PFSK-1 (cell line): Measurements from ENCODE around the gene HTT.

Source experiments
- FOXP2 ChIP-seq: optimal IDR thresholded peaks from 2 replicates; pipeline ENCODE3; 2011; ENCODE audit warnings: borderline replicate concordance, control low read depth, inconsistent platforms; ENCODE audit not compliant: insufficient read depth; ENCODE audit errors: extremely low read length, extremely low read depth
- POLR2AphosphoS5 ChIP-seq: IDR thresholded peaks from 2 replicates; pipeline ENCODE4 v1.6.1; 2012; ENCODE audit warnings: low read depth, mild to moderate bottlenecking, control low read depth, low read length, moderate library complexity
- SIN3A ChIP-seq: IDR thresholded peaks from 2 replicates; pipeline ENCODE4 v1.6.1; 2012; ENCODE audit warnings: mild to moderate bottlenecking, low read length, moderate library complexity, borderline replicate concordance; ENCODE audit not compliant: insufficient read depth
- TAF1 ChIP-seq: IDR thresholded peaks from 2 replicates; pipeline ENCODE4 v1.6.1; 2012; ENCODE audit warnings: low read length, control low read depth, borderline replicate concordance; ENCODE audit not compliant: insufficient read depth
- TF ChIP-seq, protein P1 (sequence below), 2 experiments: IDR thresholded peaks; 2 replicates each; pipeline versions ENCODE4 v1.6.1 to v1.8.0; 2011 to 2012; ENCODE audit warnings: low read depth in 2 of 2, low read length in 2 of 2, control low read depth in 1 of 2, inconsistent platforms in 1 of 2, mild to moderate bottlenecking in 1 of 2, moderate library complexity in 1 of 2; ENCODE audit not compliant: insufficient read depth in 1 of 2

HTT gene

GRCh38 chr4:3130201-3130600 is 55.7 kb downstream of the HTT start:
- no peak for TF ChIP-seq TAF1
- no peak for TF ChIP-seq POLR2AphosphoS5
- TF ChIP-seq, protein P1, sequence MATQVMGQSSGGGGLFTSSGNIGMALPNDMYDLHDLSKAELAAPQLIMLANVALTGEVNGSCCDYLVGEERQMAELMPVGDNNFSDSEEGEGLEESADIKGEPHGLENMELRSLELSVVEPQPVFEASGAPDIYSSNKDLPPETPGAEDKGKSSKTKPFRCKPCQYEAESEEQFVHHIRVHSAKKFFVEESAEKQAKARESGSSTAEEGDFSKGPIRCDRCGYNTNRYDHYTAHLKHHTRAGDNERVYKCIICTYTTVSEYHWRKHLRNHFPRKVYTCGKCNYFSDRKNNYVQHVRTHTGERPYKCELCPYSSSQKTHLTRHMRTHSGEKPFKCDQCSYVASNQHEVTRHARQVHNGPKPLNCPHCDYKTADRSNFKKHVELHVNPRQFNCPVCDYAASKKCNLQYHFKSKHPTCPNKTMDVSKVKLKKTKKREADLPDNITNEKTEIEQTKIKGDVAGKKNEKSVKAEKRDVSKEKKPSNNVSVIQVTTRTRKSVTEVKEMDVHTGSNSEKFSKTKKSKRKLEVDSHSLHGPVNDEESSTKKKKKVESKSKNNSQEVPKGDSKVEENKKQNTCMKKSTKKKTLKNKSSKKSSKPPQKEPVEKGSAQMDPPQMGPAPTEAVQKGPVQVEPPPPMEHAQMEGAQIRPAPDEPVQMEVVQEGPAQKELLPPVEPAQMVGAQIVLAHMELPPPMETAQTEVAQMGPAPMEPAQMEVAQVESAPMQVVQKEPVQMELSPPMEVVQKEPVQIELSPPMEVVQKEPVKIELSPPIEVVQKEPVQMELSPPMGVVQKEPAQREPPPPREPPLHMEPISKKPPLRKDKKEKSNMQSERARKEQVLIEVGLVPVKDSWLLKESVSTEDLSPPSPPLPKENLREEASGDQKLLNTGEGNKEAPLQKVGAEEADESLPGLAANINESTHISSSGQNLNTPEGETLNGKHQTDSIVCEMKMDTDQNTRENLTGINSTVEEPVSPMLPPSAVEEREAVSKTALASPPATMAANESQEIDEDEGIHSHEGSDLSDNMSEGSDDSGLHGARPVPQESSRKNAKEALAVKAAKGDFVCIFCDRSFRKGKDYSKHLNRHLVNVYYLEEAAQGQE (IDR thresholded peaks at IDR 0.05; ENCODE audit: insufficient read depth in 1 of 2, low read depth in 2 of 2, low read length in 2 of 2), result no peak
- TF ChIP-seq SIN3A, result no peak
- TF ChIP-seq FOXP2, result no peak

DNA sequence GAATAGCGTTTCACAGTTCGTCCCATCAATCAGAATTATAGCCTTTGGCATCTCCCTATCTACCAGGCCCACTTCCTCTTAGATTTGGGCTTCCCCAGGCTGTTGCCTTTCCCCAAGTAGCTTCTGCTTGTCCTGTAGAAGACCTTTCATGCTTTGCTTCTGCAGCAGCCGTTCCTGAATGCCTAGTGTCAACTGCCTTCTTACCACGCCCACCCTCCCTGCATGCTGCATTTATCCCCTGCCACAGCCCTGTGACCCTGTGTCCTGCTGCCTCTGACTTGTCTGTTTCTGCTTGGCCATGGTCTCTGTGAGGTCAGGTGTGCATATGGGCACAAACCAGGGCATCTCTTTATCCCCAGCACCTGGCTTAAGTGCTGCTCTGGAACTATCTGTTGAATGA is 56.3 kb downstream of the HTT start:
- TF ChIP-seq POLR2AphosphoS5 (no peak), TAF1 (no peak), SIN3A (no peak), FOXP2 (no peak)
- TF ChIP-seq, protein P1 (IDR thresholded peaks at IDR 0.05; ENCODE audit: insufficient read depth in 1 of 2, low read depth in 2 of 2, low read length in 2 of 2), result no peak

DNA sequence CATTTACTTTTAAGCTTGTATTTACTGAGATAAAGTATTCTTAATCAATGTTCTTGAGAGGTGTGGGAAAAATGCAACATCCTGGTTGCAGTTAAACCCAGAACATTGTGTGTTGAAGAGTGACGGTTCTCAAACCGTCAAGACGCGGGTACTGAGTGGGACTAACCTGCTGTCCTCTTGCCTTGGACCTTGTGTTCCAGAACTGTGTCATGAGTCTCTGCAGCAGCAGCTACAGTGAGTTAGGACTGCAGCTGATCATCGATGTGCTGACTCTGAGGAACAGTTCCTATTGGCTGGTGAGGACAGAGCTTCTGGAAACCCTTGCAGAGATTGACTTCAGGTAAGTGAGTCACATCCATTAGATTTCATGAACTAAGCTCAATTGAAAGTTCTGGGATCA is 59.7 kb downstream of the HTT start:
- no peak for TF ChIP-seq SIN3A
- no peak for TF ChIP-seq FOXP2
- no peak for TF ChIP-seq POLR2AphosphoS5
- no peak for TF ChIP-seq TAF1
- TF ChIP-seq, protein P1 (IDR thresholded peaks at IDR 0.05; ENCODE audit: insufficient read depth in 1 of 2, low read depth in 2 of 2, low read length in 2 of 2), result no peak

DNA sequence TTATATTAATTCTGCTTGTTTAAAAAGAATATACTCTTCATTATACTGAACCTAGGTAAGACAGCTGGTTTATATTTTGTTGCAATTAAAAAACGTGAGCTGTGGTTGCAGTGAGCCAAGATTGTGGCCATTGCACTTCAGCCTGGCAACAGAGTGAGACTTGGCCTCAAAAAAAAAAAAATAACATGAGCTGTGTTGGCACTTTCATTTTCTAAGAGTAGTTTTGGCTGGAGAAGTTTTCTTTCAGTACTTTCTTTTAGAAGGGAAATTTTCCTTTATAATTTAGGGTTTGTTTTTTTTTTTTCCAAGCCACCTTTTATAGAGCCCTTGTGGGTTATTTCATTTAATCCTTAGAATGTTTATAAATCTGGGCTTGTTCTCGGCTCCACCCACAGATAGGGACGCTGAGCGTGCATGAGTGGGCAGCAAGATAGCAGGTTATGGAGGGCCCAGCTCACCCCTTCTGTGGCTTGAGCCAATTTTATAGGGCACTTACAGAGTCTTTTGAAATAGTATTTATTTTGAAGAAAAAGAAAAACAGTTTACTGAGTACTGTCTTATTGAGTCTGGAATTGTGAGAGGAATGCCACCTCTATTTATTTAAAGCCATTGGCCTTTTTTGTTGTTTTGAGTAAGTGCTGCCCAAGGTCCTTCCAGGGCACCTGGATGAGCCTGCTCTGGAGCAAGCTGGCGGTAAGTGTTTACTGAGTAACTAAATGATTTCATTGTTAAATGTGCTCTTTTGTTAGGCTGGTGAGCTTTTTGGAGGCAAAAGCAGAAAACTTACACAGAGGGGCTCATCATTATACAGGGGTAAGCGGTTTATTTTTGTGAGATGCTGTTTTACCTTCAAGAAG is 60.9 kb downstream of the HTT start:
- no peak for TF ChIP-seq FOXP2
- TF ChIP-seq SIN3A, result no peak
- TF ChIP-seq, protein P1 (IDR thresholded peaks at IDR 0.05; ENCODE audit: insufficient read depth in 1 of 2, low read depth in 2 of 2, low read length in 2 of 2), result no peak
- TF ChIP-seq TAF1, result no peak
- no peak for TF ChIP-seq POLR2AphosphoS5
